Suprapubic skin (tissue), 4 donors: ENCODE data around the gene SAMD4A. TPM values are rescaled to one million over a fixed set of nuclear protein-coding genes. Genes with fewer than 3 reads are reported as not detected.

Experiments used
- DNase-seq, 2 donors: peaks; one replicate each; pipeline ENCODE4 v3.0.0-alpha.2; 2019; ENCODE audit warnings: low spot score in 2 of 2
- H3K27ac ChIP-seq: fragments of 200-600 bp; sonication (generic); one replicate; pipeline ENCODE4 v1.5.1; 2019
- H3K27me3 ChIP-seq: fragments of 200-600 bp; sonication (generic); one replicate; pipeline ENCODE4 v1.5.1; 2019
- H3K36me3 ChIP-seq: fragments of 200-600 bp; sonication (generic); one replicate; pipeline ENCODE4 v1.5.1; 2019
- H3K4me1 ChIP-seq: fragments of 200-600 bp; sonication (generic); one replicate; pipeline ENCODE4 v1.5.1; 2019
- H3K4me3 ChIP-seq: fragments of 200-600 bp; sonication (generic); one replicate; pipeline ENCODE4 v1.5.1; 2019; ENCODE audit warnings: mild to moderate bottlenecking
- H3K9me3 ChIP-seq: fragments of 200-600 bp; sonication (generic); one replicate; pipeline ENCODE4 v1.5.1; 2019
- EP300 ChIP-seq: sonication (generic); formaldehyde crosslinking; IDR thresholded peaks from one replicate; pipeline ENCODE4 v1.6.1; 2017; ENCODE audit warnings: antibody characterized with exemption
- POLR2A ChIP-seq, 2 donors: fragments of 450-650 bp; IDR thresholded peaks; one replicate each; pipeline ENCODE4 v1.6.1; 2017; ENCODE audit warnings: antibody characterized with exemption in 2 of 2, mild to moderate bottlenecking in 2 of 2, moderate library complexity in 2 of 2
- POLR2AphosphoS5 ChIP-seq, 3 donors: sonication (generic); formaldehyde crosslinking; IDR thresholded peaks; one replicate each; pipeline ENCODE4 v1.6.1; 2017; ENCODE audit warnings: antibody characterized with exemption in 3 of 3
- WGBS: methylation state at CpG from one replicate; pipeline ENCODE4 v1.1.5; 2018; 5-methylcytosine and 5-hydroxymethylcytosine counted together
- total RNA-seq, 4 donors: library from RNA; depleted of rRNA; stranded (reverse); fragments of >200 nt; gene quantifications; one replicate each; pipeline ENCODE4 v1.1.0, GENCODE V29; 2016
- TF ChIP-seq, protein P1 (sequence below), 2 donors: fragments of 200-600 bp in 1 of 2; fragments of 450-650 bp in 1 of 2; sonication (generic) in 1 of 2; IDR thresholded peaks; one replicate each; pipeline ENCODE4 v1.5.1; 2016 to 2019; ENCODE audit warnings: antibody characterized with exemption in 2 of 2, mild to moderate bottlenecking in 1 of 2, moderate library complexity in 1 of 2

Gene SAMD4A
- total RNA-seq, 4 donors from 2014 or later, result 7.7 to 26.6 (median 9.7) TPM

DNA sequence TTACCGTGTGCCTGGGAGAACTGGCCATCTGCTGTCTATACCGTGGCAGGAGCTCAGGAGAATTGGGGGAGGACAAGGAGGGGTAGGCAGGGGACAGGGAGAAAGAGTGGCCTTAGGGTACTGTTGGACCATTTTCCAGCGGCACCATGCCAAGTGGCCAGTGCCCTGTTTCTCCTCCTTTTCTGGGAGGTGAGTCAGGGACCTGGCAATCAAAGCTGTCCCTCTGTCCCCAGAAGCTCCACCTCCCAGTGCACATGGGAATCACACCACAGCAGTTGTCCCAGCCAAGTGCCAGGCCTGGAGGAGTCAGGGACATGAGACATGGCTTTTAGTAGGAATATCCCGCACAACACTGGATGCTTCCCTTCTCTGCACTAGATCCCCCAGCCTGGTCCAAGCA lies 217.7 kb downstream of the SAMD4A start:
- H3K27ac ChIP-seq, result no peak overlapping the region
- TF ChIP-seq POLR2A (IDR thresholded peaks at IDR 0.05) (no peak), POLR2AphosphoS5 (IDR thresholded peaks at IDR 0.05) (no peak), EP300 (no peak)
- TF ChIP-seq, protein P1, sequence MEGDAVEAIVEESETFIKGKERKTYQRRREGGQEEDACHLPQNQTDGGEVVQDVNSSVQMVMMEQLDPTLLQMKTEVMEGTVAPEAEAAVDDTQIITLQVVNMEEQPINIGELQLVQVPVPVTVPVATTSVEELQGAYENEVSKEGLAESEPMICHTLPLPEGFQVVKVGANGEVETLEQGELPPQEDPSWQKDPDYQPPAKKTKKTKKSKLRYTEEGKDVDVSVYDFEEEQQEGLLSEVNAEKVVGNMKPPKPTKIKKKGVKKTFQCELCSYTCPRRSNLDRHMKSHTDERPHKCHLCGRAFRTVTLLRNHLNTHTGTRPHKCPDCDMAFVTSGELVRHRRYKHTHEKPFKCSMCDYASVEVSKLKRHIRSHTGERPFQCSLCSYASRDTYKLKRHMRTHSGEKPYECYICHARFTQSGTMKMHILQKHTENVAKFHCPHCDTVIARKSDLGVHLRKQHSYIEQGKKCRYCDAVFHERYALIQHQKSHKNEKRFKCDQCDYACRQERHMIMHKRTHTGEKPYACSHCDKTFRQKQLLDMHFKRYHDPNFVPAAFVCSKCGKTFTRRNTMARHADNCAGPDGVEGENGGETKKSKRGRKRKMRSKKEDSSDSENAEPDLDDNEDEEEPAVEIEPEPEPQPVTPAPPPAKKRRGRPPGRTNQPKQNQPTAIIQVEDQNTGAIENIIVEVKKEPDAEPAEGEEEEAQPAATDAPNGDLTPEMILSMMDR (IDR thresholded peaks at IDR 0.05), result no peak
- 77% methylated on average over 4 of the region's 4 CpGs for WGBS
- no peak overlapping the region for H3K4me3 ChIP-seq
- H3K9me3 ChIP-seq, result no peaks in the 10 kb centered on the region
- H3K27me3 ChIP-seq, result no peaks in the 10 kb centered on the region
- H3K36me3 ChIP-seq, result peaks cover 41% of the 10 kb centered on the region
- H3K4me1 ChIP-seq, result no peaks in the 10 kb centered on the region
- DNase-seq, result no peak

DNA sequence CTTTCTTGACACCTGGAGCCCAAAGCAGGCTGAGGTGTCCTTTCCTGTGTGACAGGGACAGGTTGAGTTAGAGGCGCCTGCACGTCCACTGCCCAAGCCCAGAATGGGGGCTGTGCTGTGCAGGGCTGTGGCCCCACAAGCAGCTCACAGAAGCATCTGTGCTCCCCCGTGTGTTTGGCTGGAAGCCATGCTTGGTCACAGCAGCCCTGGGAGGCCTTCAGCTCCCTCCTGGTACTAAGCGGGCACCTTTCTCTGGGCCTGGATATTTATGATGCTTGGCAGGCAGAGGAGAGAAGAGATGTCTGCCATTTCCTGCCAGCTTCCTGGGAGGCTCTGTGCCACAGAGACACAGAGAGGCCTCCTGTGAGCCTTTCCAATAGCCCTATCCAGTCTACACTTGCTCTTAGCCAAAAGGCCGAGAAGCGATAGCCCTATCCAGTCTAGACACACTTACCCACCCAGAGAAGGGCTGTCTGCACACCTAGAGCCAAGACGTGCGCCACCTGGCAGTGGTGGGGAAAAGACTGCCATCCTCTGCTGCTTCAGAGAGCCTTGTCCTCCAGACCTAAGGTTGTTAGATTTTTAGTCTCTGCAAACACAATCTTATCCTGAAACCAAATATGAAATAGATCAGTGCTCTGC lies 218.3 kb downstream of the SAMD4A start:
- H3K4me3 ChIP-seq, result no peak overlapping the region
- peaks cover 40% of the 10 kb centered on the region for H3K36me3 ChIP-seq
- WGBS, result 82% methylated on average over 6 of the region's 8 CpGs

DNA sequence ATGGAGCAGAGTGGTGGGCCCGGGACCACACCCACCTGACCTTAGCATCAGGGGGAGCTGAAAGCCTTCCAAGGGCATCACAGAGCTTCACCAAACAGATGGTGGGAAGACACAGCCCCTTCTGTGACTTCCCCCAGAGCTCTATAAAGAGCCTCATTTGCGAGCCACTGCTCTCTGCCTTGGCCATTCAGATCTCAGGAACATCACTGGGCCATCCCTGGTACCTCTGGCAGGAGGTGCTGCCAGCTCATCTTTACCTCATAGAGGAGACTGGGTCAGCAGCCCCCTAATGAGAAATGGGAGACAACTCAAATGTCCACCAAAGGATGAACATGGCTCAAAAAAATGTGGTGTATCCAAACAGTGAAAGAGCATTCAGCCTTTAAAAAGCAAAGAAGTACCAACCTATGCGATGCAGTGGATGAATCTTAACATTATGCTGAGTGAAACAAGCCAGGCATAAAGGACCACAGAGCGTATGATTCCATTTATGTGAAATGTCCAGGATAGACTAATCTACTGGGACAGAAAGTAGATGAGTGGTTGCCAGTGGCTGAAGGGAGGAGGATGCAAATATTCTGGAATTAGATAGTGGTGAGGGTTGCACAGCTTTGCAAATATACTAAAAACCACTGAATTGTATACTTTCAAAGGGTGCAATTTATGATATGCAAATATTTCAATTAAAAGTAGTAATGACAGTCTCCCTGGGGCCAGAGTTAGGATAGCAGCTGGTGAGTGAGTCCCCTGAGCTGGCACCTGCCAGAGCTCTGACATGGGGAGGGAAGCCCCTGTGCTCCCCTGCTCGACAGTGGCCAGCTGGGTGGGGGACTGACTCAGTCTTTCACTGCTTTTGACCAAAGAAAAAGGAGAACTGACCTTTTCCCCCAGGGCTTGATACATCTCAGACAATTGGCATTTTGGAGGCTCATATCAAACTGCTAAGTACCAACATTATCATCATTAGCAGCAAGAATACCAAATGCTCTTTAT lies 219.1 kb downstream of the SAMD4A start:
- peaks cover 40% of the 10 kb centered on the region for H3K36me3 ChIP-seq
- H3K27ac ChIP-seq, result no peak overlapping the region
- DNase-seq, result no peak
- no peaks in the 10 kb centered on the region for H3K9me3 ChIP-seq
- H3K27me3 ChIP-seq, result no peaks in the 10 kb centered on the region
- TF ChIP-seq EP300, result no peak
- TF ChIP-seq, protein P1 (IDR thresholded peaks at IDR 0.05), result no peak
- no peak for TF ChIP-seq POLR2A (IDR thresholded peaks at IDR 0.05)
- no peak for TF ChIP-seq POLR2AphosphoS5 (IDR thresholded peaks at IDR 0.05)
- no peak overlapping the region for H3K4me3 ChIP-seq
- 89% methylated on average over 5 of the region's 5 CpGs for WGBS
- H3K4me1 ChIP-seq, result no peaks in the 10 kb centered on the region

More for the DNA sequence above, 218.3 kb downstream of the SAMD4A start:
- no peak overlapping the region for H3K27ac ChIP-seq
- no peaks in the 10 kb centered on the region for H3K27me3 ChIP-seq
- no peaks in the 10 kb centered on the region for H3K4me1 ChIP-seq
- DNase-seq, result no peak
- TF ChIP-seq POLR2A (IDR thresholded peaks at IDR 0.05) (no peak), POLR2AphosphoS5 (IDR thresholded peaks at IDR 0.05) (no peak), EP300 (no peak)
- TF ChIP-seq, protein P1 (IDR thresholded peaks at IDR 0.05), result no peak
- H3K9me3 ChIP-seq, result no peaks in the 10 kb centered on the region

DNA sequence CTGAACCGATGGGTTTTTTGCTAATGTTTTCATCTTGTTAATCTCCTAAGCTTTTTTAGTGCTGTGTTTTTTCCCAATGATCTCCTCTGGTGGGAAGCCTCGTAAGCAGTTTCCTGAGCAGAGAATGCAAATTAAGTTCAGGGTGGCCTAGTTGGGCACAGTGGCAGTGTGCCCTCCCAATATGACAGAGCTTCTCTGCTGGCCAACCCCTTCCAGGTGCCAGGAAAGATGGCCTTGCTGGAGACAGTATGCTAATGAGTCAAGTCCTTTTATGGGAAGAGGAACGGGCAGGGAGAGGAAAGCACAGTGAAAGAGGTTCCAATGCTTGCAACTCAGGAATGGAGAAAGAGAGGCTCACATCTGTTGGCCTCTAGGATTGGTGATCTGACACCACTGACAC lies 219.9 kb downstream of the SAMD4A start:
- no peak overlapping the region for H3K27ac ChIP-seq
- H3K4me3 ChIP-seq, result no peak overlapping the region
- DNase-seq, result no peak
- H3K36me3 ChIP-seq, result peaks cover 36% of the 10 kb centered on the region
- H3K9me3 ChIP-seq, result no peaks in the 10 kb centered on the region
- no peaks in the 10 kb centered on the region for H3K4me1 ChIP-seq
- 67% methylated on average over 3 of the region's 3 CpGs for whole genome bisulfite sequencing
- TF ChIP-seq POLR2AphosphoS5 (IDR thresholded peaks at IDR 0.05) (no peak), POLR2A (IDR thresholded peaks at IDR 0.05) (no peak), EP300 (no peak)
- TF ChIP-seq, protein P1 (IDR thresholded peaks at IDR 0.05), result no peak
- no peaks in the 10 kb centered on the region for H3K27me3 ChIP-seq

DNA sequence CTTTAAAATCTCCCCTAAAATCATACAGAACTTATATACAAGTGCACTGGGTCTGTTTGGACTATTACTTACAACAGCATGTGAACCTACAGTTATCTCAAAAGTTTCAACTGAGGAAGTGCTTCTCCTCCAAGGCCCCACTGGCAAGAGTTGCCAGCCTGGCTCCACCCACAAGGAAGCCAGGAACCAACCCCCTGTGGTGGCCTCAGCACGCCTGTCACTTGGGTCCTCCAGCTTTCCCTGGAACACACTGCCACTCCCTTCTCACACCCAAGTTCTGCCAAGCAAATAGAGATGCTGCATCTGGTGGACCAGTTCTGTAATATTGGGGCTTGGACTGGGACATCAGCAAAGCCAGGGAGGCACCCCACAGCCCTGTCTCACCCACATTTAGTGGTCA lies 220.3 kb downstream of the SAMD4A start:
- TF ChIP-seq POLR2AphosphoS5 (IDR thresholded peaks at IDR 0.05), result no peak
- no peak for TF ChIP-seq POLR2A (IDR thresholded peaks at IDR 0.05)
- TF ChIP-seq, protein P1 (IDR thresholded peaks at IDR 0.05), result no peak
- TF ChIP-seq EP300, result no peak

More for the DNA sequence above, 220.3 kb downstream of the SAMD4A start:
- H3K27me3 ChIP-seq, result no peaks in the 10 kb centered on the region
- H3K4me3 ChIP-seq, result no peak overlapping the region
- 88% methylated on average over 1 of the region's 1 CpG for WGBS
- no peak overlapping the region for H3K27ac ChIP-seq
- H3K4me1 ChIP-seq, result no peaks in the 10 kb centered on the region
- DNase-seq, result no peak
- H3K9me3 ChIP-seq, result no peaks in the 10 kb centered on the region
- peaks cover 39% of the 10 kb centered on the region for H3K36me3 ChIP-seq
